PC-3 (cell line): ENCODE data around the gene METTL3.

ENCODE experiments used
- CTCF ChIP-seq: fragments of 300-600 bp; sonication (generic); conservative IDR thresholded peaks from 2 replicates; pipeline ENCODE4 v1.5.1; 2017; ENCODE audit warnings: antibody characterized with exemption, low read depth, mild to moderate bottlenecking, low read length
- EZH2phosphoT487 ChIP-seq: fragments of 300-600 bp; sonication (generic); IDR thresholded peaks from 2 replicates; pipeline ENCODE4 v1.6.1; 2018; ENCODE audit warnings: mild to moderate bottlenecking, antibody characterized with exemption, low read length, borderline replicate concordance

- TF ChIP-seq CTCF (no peak), EZH2phosphoT487 (no peak)
Measured at GRCh38 chr14:21539189-21539940, 28.2 kb upstream of the METTL3 start.
